Tibial nerve (tissue), 4 donors: ENCODE data around the gene KIF7. TPM values are rescaled to one million over a fixed set of nuclear protein-coding genes. Genes with fewer than 3 reads are reported as not detected.
"Not testable (repeated sequence)": the region's sequence is repeated elsewhere in the genome, so short reads cannot be mapped to it uniquely, and the experiment has no call there.

Experiments used
- DNase-seq, 2 donors: peaks; one replicate each; pipeline ENCODE4 v3.0.0-alpha.2; 2019; ENCODE audit warnings: low spot score in 2 of 2
- H3K27ac ChIP-seq, 4 donors: fragments of 200-600 bp; sonication (generic) in 3 of 4; one replicate each; pipeline ENCODE4 v1.5.1; 2017 to 2019; ENCODE audit warnings: mild to moderate bottlenecking in 1 of 4
- H3K27me3 ChIP-seq, 2 donors: fragments of 200-600 bp; sonication (generic) in 1 of 2; one replicate each; pipeline versions ENCODE4 v1.5.1 to v1.6.0; 2017 to 2019
- H3K36me3 ChIP-seq, 3 donors: fragments of 200-600 bp; sonication (generic); one replicate each; pipeline ENCODE4 v1.5.1; 2018 to 2019
- H3K4me1 ChIP-seq, 4 donors: fragments of 200-600 bp; sonication (generic) in 3 of 4; one replicate each; pipeline ENCODE4 v1.5.1; 2017 to 2019
- H3K4me3 ChIP-seq, 4 donors: fragments of 200-600 bp; sonication (generic) in 3 of 4; one replicate each; pipeline ENCODE4 v1.5.1; 2017 to 2019; ENCODE audit warnings: mild to moderate bottlenecking in 1 of 4, moderate library complexity in 1 of 4
- H3K9me3 ChIP-seq, 4 donors: fragments of 200-600 bp; sonication (generic) in 3 of 4; one replicate each; pipeline ENCODE4 v1.5.1; 2017 to 2019
- EP300 ChIP-seq, 2 donors: sonication (generic); formaldehyde crosslinking; IDR thresholded peaks; one replicate each; pipeline ENCODE4 v1.6.1; 2017; ENCODE audit warnings: antibody characterized with exemption in 2 of 2, mild to moderate bottlenecking in 1 of 2
- POLR2A ChIP-seq, 2 donors: fragments of 450-650 bp; IDR thresholded peaks; one replicate each; pipeline ENCODE4 v1.6.1; 2017; ENCODE audit warnings: antibody characterized with exemption in 2 of 2, mild to moderate bottlenecking in 2 of 2, moderate library complexity in 2 of 2
- WGBS, 2 donors: methylation state at CpG; one replicate each; pipeline ENCODE4 v1.1.5; 2018; 5-methylcytosine and 5-hydroxymethylcytosine counted together
- total RNA-seq, 4 donors: library from RNA; depleted of rRNA; stranded (reverse); fragments of >200 nt; gene quantifications; one replicate each; pipeline ENCODE4 v1.1.0, GENCODE V29; 2016
- TF ChIP-seq, protein P1 (sequence below), 5 experiments: fragments of 200-600 bp in 3 of 5; fragments of 450-650 bp in 2 of 5; sonication (generic) in 3 of 5; IDR thresholded peaks; one replicate each; pipeline ENCODE4 v1.5.1; 2016 to 2019; ENCODE audit warnings: antibody characterized with exemption in 5 of 5, mild to moderate bottlenecking in 3 of 5, moderate library complexity in 2 of 5

Gene KIF7
- total RNA-seq, 4 donors from 2014 or later = 7.2 to 41.1 (median 20.8) TPM

DNA sequence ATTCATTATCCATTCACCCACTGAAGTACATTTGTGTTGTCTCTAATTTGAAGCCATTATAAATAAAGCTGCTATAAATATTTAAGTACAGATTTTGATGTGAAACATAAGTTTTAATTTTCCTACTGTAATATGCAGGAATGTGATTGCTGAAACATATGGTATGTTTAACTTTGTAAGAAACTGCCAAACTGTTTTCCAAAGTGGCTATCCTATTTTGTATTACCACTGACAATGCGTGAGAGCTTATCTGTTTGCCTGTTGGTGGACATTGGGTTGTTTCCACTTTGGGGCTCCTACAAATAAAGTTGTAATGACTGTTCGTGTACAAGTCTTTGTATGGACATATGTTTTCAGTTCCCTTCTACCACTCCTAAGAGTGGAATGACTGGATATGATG is 37.8 kb upstream of the KIF7 start:
- Histone ChIP-seq H3K36me3 (no peaks in the 10 kb centered on the region), H3K4me3 (no peak overlapping the region), H3K9me3 (no peaks in the 10 kb centered on the region), H3K27ac (no peak overlapping the region), H3K27me3 (no peaks in the 10 kb centered on the region), H3K4me1 (peaks cover 0 to 18% (median 2%) of the 10 kb centered on the region in 4 donors)
- 32 to 45% methylated on average over 2 of the region's 2 CpGs for WGBS, 2 donors
- TF ChIP-seq POLR2A (IDR thresholded peaks at IDR 0.05) (no peak), EP300 (IDR thresholded peaks at IDR 0.05) (no peak)
- TF ChIP-seq, protein P1, sequence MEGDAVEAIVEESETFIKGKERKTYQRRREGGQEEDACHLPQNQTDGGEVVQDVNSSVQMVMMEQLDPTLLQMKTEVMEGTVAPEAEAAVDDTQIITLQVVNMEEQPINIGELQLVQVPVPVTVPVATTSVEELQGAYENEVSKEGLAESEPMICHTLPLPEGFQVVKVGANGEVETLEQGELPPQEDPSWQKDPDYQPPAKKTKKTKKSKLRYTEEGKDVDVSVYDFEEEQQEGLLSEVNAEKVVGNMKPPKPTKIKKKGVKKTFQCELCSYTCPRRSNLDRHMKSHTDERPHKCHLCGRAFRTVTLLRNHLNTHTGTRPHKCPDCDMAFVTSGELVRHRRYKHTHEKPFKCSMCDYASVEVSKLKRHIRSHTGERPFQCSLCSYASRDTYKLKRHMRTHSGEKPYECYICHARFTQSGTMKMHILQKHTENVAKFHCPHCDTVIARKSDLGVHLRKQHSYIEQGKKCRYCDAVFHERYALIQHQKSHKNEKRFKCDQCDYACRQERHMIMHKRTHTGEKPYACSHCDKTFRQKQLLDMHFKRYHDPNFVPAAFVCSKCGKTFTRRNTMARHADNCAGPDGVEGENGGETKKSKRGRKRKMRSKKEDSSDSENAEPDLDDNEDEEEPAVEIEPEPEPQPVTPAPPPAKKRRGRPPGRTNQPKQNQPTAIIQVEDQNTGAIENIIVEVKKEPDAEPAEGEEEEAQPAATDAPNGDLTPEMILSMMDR (IDR thresholded peaks at IDR 0.05) = no peak
- DNase-seq = no peak

DNA sequence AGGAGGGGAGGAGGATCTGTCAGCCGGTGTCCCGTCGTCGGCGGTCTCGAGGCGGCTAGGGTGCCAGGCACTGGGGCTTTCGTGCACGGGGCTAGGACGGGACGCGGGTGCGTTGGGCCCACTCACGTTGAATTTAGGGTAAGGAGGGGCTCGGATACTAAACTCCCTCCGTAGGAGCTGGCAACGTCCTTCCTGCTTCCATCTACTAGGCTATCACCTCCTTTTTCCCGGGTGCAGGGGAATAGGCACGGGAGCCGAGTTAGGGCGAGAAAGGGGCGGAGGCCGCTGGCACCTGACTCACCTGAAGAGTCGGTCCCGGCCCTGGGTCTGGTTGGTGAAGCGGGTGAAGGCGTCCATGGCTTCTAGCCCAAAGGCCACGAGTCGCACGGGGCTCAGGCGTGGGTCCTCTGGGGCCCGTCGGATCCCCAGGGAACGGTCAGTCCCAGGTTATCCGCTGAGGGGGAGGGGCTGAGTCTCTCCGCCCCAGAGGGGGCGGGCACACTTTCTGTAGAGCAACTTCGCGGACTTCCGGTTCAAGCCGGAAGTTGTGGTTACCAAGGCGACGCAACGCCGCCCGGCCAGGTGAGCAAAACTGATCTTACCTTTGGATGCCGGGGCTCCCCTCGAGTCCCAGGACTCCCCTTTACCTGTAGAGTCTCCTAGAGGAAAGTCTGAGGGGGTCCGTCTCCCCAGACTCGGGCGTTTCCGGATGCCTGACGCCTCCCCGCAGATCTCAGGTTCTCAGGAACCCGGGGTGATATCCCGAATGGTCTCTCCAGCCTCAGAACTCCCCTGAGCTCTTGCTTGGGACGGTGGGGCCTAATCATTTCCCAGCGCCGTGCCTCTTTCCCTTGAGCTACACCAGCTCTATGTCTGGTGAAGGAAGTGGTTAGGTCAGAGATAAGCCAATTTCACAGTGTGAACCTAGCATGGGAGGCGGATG is 35.3 kb upstream of the KIF7 start, which contains the start of the genes PEX11A and WDR93:
Gene PEX11A, minus strand, starts transcription at position 479 of the 943 bp plus-strand sequence. Its CDS starts 122 bp downstream, at position 357.
Gene WDR93, plus strand, starts transcription at position 536 of the 943 bp plus-strand sequence. CDS start 10,936 bp downstream, outside the sequence.
- WGBS, 2 donors = 2% methylated on average over 38 to 49 of the region's 60 CpGs
- H3K4me3 ChIP-seq = peak within 1 kb of the TSS; percentile 59 to 82 (median 74)
- H3K9me3 ChIP-seq = no peaks in the 10 kb centered on the region
- H3K36me3 ChIP-seq = peaks cover 0 to 1% (median 0%) of the 10 kb centered on the region in 3 donors
- peaks cover 0 to 18% (median 2%) of the 10 kb centered on the region in 4 donors for H3K4me1 ChIP-seq
- DNase-seq = peak in 1 of 2 donors; percentile 60
- peak within 1 kb of the TSS in 2 of 4 donors; percentile 57 to 73 for H3K27ac ChIP-seq
- TF ChIP-seq, protein P1 (IDR thresholded peaks at IDR 0.05) = no peak
- TF ChIP-seq EP300 (IDR thresholded peaks at IDR 0.05) = peak in 1 of 2 donors; percentile 68
- no peaks in the 10 kb centered on the region for H3K27me3 ChIP-seq

DNA sequence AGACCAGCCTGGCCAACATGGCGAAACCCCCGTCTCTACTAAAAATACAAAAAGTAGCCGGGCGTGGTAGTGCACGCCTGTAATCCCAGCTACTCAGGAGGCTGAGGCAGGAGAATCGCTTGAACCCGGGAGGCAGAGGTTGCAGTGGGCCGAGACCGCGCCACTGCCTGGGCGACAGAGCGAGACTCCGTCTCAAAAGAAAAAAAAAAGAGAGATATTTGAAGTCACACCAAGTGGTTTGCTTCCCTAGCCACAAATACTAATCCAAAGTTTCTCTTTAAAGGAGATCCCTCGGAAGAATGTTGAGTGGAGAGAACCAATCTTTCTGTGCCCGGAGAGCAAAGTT is 34.6 kb upstream of the KIF7 start:
- Histone ChIP-seq H3K4me3 (peak overlapping the region; percentile 59 to 82 (median 74)), H3K27ac (peak overlapping the region in 2 of 4 donors; percentile 57 to 73), H3K4me1 (peaks cover 0 to 18% (median 2%) of the 10 kb centered on the region in 4 donors)
- H3K9me3 ChIP-seq, H3K27me3 ChIP-seq, DNase-seq, H3K36me3 ChIP-seq: not testable (repeated sequence)
- whole genome bisulfite sequencing, 2 donors = 58 to 60% methylated on average over 15 of the region's 15 CpGs

DNA sequence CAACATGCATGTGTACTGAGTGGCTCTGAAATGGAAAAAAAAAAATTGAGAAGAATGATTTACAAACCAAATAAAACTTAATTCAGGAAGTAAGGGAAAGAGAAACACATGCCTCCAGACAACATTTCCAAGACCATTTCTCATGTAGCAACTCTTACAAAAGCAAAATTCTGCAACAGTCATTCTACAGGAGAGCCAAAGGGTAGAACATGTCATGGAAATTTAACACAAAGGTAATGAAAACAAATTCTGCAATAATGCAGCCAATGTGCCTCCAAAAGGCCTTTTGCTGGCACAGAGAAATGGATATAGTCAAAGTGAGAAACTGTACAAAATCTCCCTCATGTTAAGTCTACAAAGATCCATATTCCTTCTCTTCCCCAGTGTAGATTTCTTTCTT is 31.3 kb upstream of the KIF7 start:
- no peak for DNase-seq
- TF ChIP-seq, protein P1 (IDR thresholded peaks at IDR 0.05) = no peak
- TF ChIP-seq POLR2A (IDR thresholded peaks at IDR 0.05) (no peak), EP300 (IDR thresholded peaks at IDR 0.05) (peak in 1 of 2 donors; percentile 45)
- no peak overlapping the region for H3K4me3 ChIP-seq
- no peaks in the 10 kb centered on the region for H3K9me3 ChIP-seq
- peaks cover 0 to 27% (median 0%) of the 10 kb centered on the region in 3 donors for H3K36me3 ChIP-seq
- peak overlapping the region in 1 of 4 donors; percentile 20 for H3K27ac ChIP-seq
- H3K4me1 ChIP-seq = peaks cover 0 to 18% (median 2%) of the 10 kb centered on the region in 4 donors
- no peaks in the 10 kb centered on the region for H3K27me3 ChIP-seq

DNA sequence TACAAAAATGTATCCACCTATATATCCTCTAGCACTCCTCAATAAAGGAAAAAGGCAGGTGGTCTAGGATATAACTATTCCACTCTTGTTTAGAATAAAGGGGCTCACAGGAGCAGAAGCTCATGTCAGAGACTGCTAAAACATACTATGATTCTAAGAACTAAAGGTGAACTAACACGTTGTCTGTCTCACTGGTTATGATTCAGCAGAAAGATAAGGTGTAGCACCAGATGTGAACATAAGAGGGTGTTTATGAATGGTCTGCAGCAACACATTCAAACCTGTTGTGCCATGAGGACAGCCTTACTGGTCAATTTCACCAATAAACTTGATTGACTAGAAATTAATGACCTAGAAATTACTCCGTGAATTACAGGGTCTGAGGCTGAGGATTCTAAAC is 30.7 kb upstream of the KIF7 start:
- Histone ChIP-seq H3K4me3 (no peak overlapping the region), H3K27me3 (no peaks in the 10 kb centered on the region), H3K4me1 (peaks cover 0 to 18% (median 2%) of the 10 kb centered on the region in 4 donors), H3K36me3 (peaks cover 0 to 27% (median 0%) of the 10 kb centered on the region in 3 donors), H3K9me3 (no peaks in the 10 kb centered on the region), H3K27ac (no peak overlapping the region)
- 81 to 83% methylated on average over 2 of the region's 2 CpGs for WGBS, 2 donors
- TF ChIP-seq POLR2A (IDR thresholded peaks at IDR 0.05) (no peak), EP300 (IDR thresholded peaks at IDR 0.05) (no peak)
- TF ChIP-seq, protein P1 (IDR thresholded peaks at IDR 0.05) = no peak
- DNase-seq = no peak
